ENCODE results near the gene TBC1D22B.
"Not testable (repeated sequence)": the region's sequence is repeated elsewhere in the genome, so short reads cannot be mapped to it uniquely, and the experiment has no call there.

The TBC1D22B gene

GRCh38 chr6:37334047-37334446 lies 76.5 kb downstream of the TBC1D22B start:
- no peak for TF ChIP-seq CTCF (IDR thresholded peaks at IDR 0.05; ENCODE audit: low read depth, low read length)
- no peak overlapping the region for H3K4me3 ChIP-seq (ENCODE audit: low read depth, low read length)
- DNase-seq (ENCODE audit: low read depth, low spot score): no peak
- in situ Hi-C loops (cut with HindIII; ENCODE audit: low sequenced_read_pairs): no loop called here

GRCh38 chr6:37338317-37338716 lies 80.7 kb downstream of the TBC1D22B start:
- DNase-seq (ENCODE audit: low read depth, low spot score); in situ Hi-C loops (cut with HindIII; ENCODE audit: low sequenced_read_pairs): not testable (repeated sequence)

GRCh38 chr6:37338745-37339255 lies 81.2 kb downstream of the TBC1D22B start:
- in situ Hi-C loops (cut with HindIII; ENCODE audit: low sequenced_read_pairs): no loop called here
- DNase-seq (ENCODE audit: low read depth, low spot score): no peak
- H3K4me3 ChIP-seq (ENCODE audit: low read depth, low read length): no peak overlapping the region
- no peak for TF ChIP-seq CTCF (IDR thresholded peaks at IDR 0.05; ENCODE audit: low read depth, low read length)

More at GRCh38 chr6:37338317-37338716, 80.7 kb downstream of the TBC1D22B start:
- H3K4me3 ChIP-seq (ENCODE audit: low read depth, low read length): not testable (repeated sequence)

- H3K4me3 ChIP-seq (ENCODE audit: low read depth, low read length): no peak overlapping the region
- no peak for TF ChIP-seq CTCF (IDR thresholded peaks at IDR 0.05; ENCODE audit: low read depth, low read length)
- DNase-seq (ENCODE audit: low read depth, low spot score): peak; percentile 13
- in situ Hi-C loops (cut with HindIII; ENCODE audit: low sequenced_read_pairs): no loop called here
Observed at GRCh38 chr6:37339741-37340638, 82.4 kb downstream of the TBC1D22B start.

GRCh38 chr6:37340639-37340943 lies 83.0 kb downstream of the TBC1D22B start:
- no peak overlapping the region for H3K4me3 ChIP-seq (ENCODE audit: low read depth, low read length)
- in situ Hi-C loops (cut with HindIII; ENCODE audit: low sequenced_read_pairs): no loop called here
- no peak for DNase-seq (ENCODE audit: low read depth, low spot score)
- TF ChIP-seq CTCF (IDR thresholded peaks at IDR 0.05; ENCODE audit: low read depth, low read length): no peak

GRCh38 chr6:37343248-37343647 lies 85.7 kb downstream of the TBC1D22B start:
- no peak for TF ChIP-seq CTCF (IDR thresholded peaks at IDR 0.05; ENCODE audit: low read depth, low read length)
- no peak overlapping the region for H3K4me3 ChIP-seq (ENCODE audit: low read depth, low read length)
- no peak for DNase-seq (ENCODE audit: low read depth, low spot score)
- in situ Hi-C loops (cut with HindIII; ENCODE audit: low sequenced_read_pairs): no loop called here

GRCh38 chr6:37344308-37344707 lies 86.7 kb downstream of the TBC1D22B start:
- H3K4me3 ChIP-seq (ENCODE audit: low read depth, low read length): no peak overlapping the region
- in situ Hi-C loops (cut with HindIII; ENCODE audit: low sequenced_read_pairs): no loop called here
- no peak for DNase-seq (ENCODE audit: low read depth, low spot score)
- no peak for TF ChIP-seq CTCF (IDR thresholded peaks at IDR 0.05; ENCODE audit: low read depth, low read length)

- H3K4me3 ChIP-seq (ENCODE audit: low read depth, low read length); in situ Hi-C loops (cut with HindIII; ENCODE audit: low sequenced_read_pairs); DNase-seq (ENCODE audit: low read depth, low spot score): not testable (repeated sequence)
Observed at GRCh38 chr6:37345804-37346203, 88.2 kb downstream of the TBC1D22B start.

Data from astrocyte of the spinal cord (primary cell).